NCI-H2196 (cell line): Measurements from ENCODE around the gene PCMT1.
"Not testable (repeated sequence)": the region's sequence is repeated elsewhere in the genome, so short reads cannot be mapped to it uniquely, and the experiment has no call there.

Source experiments
- DNase-seq: peaks from one replicate; lab custom pipeline; 2025; ENCODE audit not compliant: unreplicated experiment; lab: John Stamatoyannopoulos, UW

PCMT1 gene

GRCh38 chr6:149749594-149750135 lies at the start of gene PCMT1:
Gene PCMT1, plus strand, starts transcription at chr6:149749741. Its CDS starts 161 bp downstream, at chr6:149749902.
- peak; percentile 95 for DNase-seq

GRCh38 chr6:149701714-149702113 lies 47.8 kb upstream of the PCMT1 start:
- no peak for DNase-seq

- no peak for DNase-seq
Observed at GRCh38 chr6:149711711-149712110, 37.8 kb upstream of the PCMT1 start.

GRCh38 chr6:149714442-149714841 lies 35.1 kb upstream of the PCMT1 start:
- no peak for DNase-seq

- no peak for DNase-seq
Observed at GRCh38 chr6:149716181-149716963, 33.2 kb upstream of the PCMT1 start.

- DNase-seq: no peak
Observed at GRCh38 chr6:149717255-149717587, 32.3 kb upstream of the PCMT1 start.

GRCh38 chr6:149717588-149718458 lies 31.7 kb upstream of the PCMT1 start, which contains the start of gene LATS1:
Gene LATS1, minus strand, starts transcription at chr6:149718101. Its CDS starts 15,975 bp downstream, at chr6:149702126.
- DNase-seq: peak; percentile 89

- DNase-seq: no peak
Observed at GRCh38 chr6:149719531-149719930, 30.0 kb upstream of the PCMT1 start.

GRCh38 chr6:149723262-149723661 lies 26.3 kb upstream of the PCMT1 start:
- no peak for DNase-seq

GRCh38 chr6:149723771-149724417 lies 25.6 kb upstream of the PCMT1 start:
- DNase-seq: peak; percentile 53

GRCh38 chr6:149725785-149726184 lies 23.8 kb upstream of the PCMT1 start:
- no peak for DNase-seq

- DNase-seq: no peak
Observed at GRCh38 chr6:149727793-149728498, 21.6 kb upstream of the PCMT1 start.

GRCh38 chr6:149728499-149729234 lies 20.9 kb upstream of the PCMT1 start:
- DNase-seq: no peak

GRCh38 chr6:149729824-149730223 lies 19.7 kb upstream of the PCMT1 start:
- no peak for DNase-seq

- DNase-seq: no peak
Observed at GRCh38 chr6:149733089-149733720, 16.3 kb upstream of the PCMT1 start.

- DNase-seq: no peak
Observed at GRCh38 chr6:149734915-149735314, 14.6 kb upstream of the PCMT1 start.

- not testable (repeated sequence) for DNase-seq
Observed at GRCh38 chr6:149745252-149745651, 4.3 kb upstream of the PCMT1 start.

GRCh38 chr6:149746147-149746946 lies 3.2 kb upstream of the PCMT1 start, which contains the start of gene NUP43:
Gene NUP43, minus strand, starts transcription at chr6:149746529. Its CDS starts 34 bp downstream, at chr6:149746495.
- DNase-seq: peak; percentile 92
